Measurements from ENCODE around the gene SOX18. TPM values are rescaled to one million over a fixed set of nuclear protein-coding genes. Genes with fewer than 3 reads are reported as not detected.

The SOX18 gene
- total and polyA plus RNA-seq, 2 of the 13 experiments (the other 11 are each of a cell fraction or from before 2014, with no cell fraction given) = 1.6 to 1.9 TPM

DNA sequence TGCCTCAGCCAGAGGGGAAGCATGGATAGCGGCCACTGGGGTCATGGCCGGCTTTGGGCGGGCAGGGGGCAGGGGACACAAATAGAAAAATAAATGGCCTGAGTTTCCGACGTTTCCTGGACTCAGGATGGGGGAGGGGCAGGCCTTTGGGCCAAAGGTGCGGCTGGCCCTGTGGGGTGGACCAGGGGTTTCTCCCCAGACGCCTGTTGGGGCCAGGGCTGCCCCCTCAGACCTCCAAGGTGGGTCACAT lies 7.1 kb upstream of the SOX18 start (continued):
- TF ChIP-seq, protein P1, sequence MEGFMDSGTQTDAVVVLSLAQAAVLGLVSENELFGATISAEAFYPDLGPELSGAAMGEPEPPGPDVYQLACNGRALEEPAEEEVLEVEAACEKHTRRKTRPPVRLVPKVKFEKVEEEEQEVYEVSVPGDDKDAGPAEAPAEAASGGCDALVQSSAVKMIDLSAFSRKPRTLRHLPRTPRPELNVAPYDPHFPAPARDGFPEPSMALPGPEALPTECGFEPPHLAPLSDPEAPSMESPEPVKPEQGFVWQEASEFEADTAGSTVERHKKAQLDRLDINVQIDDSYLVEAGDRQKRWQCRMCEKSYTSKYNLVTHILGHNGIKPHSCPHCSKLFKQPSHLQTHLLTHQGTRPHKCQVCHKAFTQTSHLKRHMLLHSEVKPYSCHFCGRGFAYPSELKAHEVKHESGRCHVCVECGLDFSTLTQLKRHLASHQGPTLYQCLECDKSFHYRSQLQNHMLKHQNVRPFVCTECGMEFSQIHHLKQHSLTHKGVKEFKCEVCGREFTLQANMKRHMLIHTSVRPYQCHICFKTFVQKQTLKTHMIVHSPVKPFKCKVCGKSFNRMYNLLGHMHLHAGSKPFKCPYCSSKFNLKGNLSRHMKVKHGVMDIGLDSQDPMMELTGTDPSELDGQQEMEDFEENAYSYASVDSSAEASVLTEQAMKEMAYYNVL (CRISPR knock-in tag; IDR thresholded peaks at IDR 0.05; ENCODE audit: borderline replicate concordance) = 0 out of 2 replicates have a peak, but pooled peaks have one; percentile 4
- TF ChIP-seq FOXK2 (IDR thresholded peaks at IDR 0.05) (no peak), ISL2 (CRISPR knock-in tag; IDR thresholded peaks at IDR 0.05) (no peak; the same call in 1 of the 2 replicates), BRCA1 (CRISPR knock-in tag; IDR thresholded peaks at IDR 0.05) (no peak), ZNF614 (CRISPR knock-in tag; IDR thresholded peaks at IDR 0.05; ENCODE audit: borderline replicate concordance) (no peak), HNF4A (CRISPR knock-in tag; IDR thresholded peaks at IDR 0.05) (peak; percentile 74), SIN3A (IDR thresholded peaks at IDR 0.05; ENCODE audit: borderline replicate concordance, low read depth, low read length) (no peak), ZMYM4 (CRISPR knock-in tag; IDR thresholded peaks at IDR 0.05) (no peak), MATR3 (CRISPR knock-in tag; IDR thresholded peaks at IDR 0.05) (no peak), ZNF879 (CRISPR knock-in tag; IDR thresholded peaks at IDR 0.05) (0 out of 2 replicates have a peak, but pooled peaks have one; percentile 60), TAF15 (IDR thresholded peaks at IDR 0.05; ENCODE audit: low read depth, low read length, poor library complexity, severe bottlenecking) (no peak), SRY (CRISPR knock-in tag; IDR thresholded peaks at IDR 0.05) (0 out of 2 replicates have a peak, but pooled peaks have one; percentile 3), HMGA1 (CRISPR knock-in tag; conservative IDR thresholded peaks at IDR 0.05) (no peak), ZZZ3 (CRISPR knock-in tag; IDR thresholded peaks at IDR 0.05; ENCODE audit: borderline replicate concordance) (no peak), RARA (CRISPR knock-in tag; IDR thresholded peaks at IDR 0.05) (peak; percentile 91), ATF2 (CRISPR knock-in tag; IDR thresholded peaks at IDR 0.05) (no peak), GMEB2 (CRISPR knock-in tag; IDR thresholded peaks at IDR 0.05; ENCODE audit: low read depth) (no peak), ATF1 (CRISPR knock-in tag; IDR thresholded peaks at IDR 0.05) (no peak), LBX2 (CRISPR knock-in tag; IDR thresholded peaks at IDR 0.05; ENCODE audit: borderline replicate concordance) (no peak), MIER2 (CRISPR knock-in tag; IDR thresholded peaks at IDR 0.05) (0 out of 2 replicates have a peak, but pooled peaks have one; percentile 10), NR2F6 (IDR thresholded peaks at IDR 0.05) (peak; percentile 84), NR2F6 (CRISPR knock-in tag; IDR thresholded peaks at IDR 0.05) (peak; percentile 93), ZC3H4 (CRISPR knock-in tag; IDR thresholded peaks at IDR 0.05; ENCODE audit: borderline replicate concordance) (no peak)
- TF ChIP-seq, protein P2, sequence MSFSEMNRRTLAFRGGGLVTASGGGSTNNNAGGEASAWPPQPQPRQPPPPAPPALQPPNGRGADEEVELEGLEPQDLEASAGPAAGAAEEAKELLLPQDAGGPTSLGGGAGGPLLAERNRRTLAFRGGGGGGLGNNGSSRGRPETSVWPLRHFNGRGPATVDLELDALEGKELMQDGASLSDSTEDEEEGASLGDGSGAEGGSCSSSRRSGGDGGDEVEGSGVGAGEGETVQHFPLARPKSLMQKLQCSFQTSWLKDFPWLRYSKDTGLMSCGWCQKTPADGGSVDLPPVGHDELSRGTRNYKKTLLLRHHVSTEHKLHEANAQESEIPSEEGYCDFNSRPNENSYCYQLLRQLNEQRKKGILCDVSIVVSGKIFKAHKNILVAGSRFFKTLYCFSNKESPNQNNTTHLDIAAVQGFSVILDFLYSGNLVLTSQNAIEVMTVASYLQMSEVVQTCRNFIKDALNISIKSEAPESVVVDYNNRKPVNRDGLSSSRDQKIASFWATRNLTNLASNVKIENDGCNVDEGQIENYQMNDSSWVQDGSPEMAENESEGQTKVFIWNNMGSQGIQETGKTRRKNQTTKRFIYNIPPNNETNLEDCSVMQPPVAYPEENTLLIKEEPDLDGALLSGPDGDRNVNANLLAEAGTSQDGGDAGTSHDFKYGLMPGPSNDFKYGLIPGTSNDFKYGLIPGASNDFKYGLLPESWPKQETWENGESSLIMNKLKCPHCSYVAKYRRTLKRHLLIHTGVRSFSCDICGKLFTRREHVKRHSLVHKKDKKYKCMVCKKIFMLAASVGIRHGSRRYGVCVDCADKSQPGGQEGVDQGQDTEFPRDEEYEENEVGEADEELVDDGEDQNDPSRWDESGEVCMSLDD (CRISPR knock-in tag; IDR thresholded peaks at IDR 0.05; ENCODE audit: borderline replicate concordance) = no peak
- TF ChIP-seq, protein P3, sequence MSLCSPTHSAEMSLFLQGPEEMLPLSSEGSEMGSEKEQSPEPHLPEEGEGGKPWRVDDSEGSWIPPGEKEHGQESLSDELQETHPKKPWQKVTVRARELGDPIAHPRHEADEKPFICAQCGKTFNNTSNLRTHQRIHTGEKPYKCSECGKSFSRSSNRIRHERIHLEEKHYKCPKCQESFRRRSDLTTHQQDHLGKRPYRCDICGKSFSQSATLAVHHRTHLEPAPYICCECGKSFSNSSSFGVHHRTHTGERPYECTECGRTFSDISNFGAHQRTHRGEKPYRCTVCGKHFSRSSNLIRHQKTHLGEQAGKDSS (CRISPR knock-in tag; IDR thresholded peaks at IDR 0.05; ENCODE audit: borderline replicate concordance, low read depth) = no peak

Data from HepG2 (cell line).